Peyer's patch (tissue), 4 donors: Measurements from ENCODE around the gene GMEB1.

Experiments
- POLR2A ChIP-seq, 2 donors: fragments of 450-650 bp; IDR thresholded peaks; one replicate each; pipeline ENCODE4 v1.5.1; 2017; ENCODE audit warnings: antibody characterized with exemption in 2 of 2, mild to moderate bottlenecking in 2 of 2, moderate library complexity in 2 of 2
- TF ChIP-seq, protein P1 (sequence below), 6 experiments: fragments of 450-650 bp in 4 of 6; fragments of 200-600 bp in 2 of 6; sonication (generic) in 1 of 6; IDR thresholded peaks; one replicate each; pipeline ENCODE4 v1.5.1; 2017 to 2019; ENCODE audit warnings: antibody characterized with exemption in 6 of 6, mild to moderate bottlenecking in 3 of 6, moderate library complexity in 1 of 6

DNA sequence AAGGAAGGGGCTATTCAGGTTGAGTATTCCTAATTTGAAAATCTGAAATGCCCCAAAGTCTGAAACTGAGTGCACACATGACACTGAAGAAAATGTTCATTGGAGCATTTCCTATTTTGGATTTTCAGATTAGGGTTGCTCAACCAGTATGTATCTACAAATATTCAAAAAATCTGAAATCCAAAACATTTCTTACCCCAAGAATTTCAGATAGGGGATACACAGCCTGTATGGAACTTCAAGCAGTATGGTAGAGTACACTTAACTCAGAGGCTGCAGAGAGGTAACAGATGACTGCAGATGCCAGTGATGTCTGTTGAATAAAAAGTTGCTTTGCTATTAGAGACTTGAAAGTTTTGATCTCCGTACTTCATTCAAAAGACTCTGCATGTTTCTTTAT is 87.1 kb downstream of the GMEB1 start:
- TF ChIP-seq POLR2A (IDR thresholded peaks at IDR 0.05) = no peak
- TF ChIP-seq, protein P1, sequence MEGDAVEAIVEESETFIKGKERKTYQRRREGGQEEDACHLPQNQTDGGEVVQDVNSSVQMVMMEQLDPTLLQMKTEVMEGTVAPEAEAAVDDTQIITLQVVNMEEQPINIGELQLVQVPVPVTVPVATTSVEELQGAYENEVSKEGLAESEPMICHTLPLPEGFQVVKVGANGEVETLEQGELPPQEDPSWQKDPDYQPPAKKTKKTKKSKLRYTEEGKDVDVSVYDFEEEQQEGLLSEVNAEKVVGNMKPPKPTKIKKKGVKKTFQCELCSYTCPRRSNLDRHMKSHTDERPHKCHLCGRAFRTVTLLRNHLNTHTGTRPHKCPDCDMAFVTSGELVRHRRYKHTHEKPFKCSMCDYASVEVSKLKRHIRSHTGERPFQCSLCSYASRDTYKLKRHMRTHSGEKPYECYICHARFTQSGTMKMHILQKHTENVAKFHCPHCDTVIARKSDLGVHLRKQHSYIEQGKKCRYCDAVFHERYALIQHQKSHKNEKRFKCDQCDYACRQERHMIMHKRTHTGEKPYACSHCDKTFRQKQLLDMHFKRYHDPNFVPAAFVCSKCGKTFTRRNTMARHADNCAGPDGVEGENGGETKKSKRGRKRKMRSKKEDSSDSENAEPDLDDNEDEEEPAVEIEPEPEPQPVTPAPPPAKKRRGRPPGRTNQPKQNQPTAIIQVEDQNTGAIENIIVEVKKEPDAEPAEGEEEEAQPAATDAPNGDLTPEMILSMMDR (IDR thresholded peaks at IDR 0.05) = no peak
